K562 (cell line): ENCODE measurements around the gene UIMC1. TPM values are rescaled to one million over a fixed set of nuclear protein-coding genes. Genes with fewer than 3 reads are reported as not detected.

Source experiments
- ATAC-seq: fragments of 200-7000 bp; cut with Tn5 transposase; 3 replicates; pipeline ENCODE4 v1.9.1; 2020; ENCODE audit warnings: moderate library complexity
- BruUV-seq: library from RNA; stranded (reverse); fragments of 400-500 nt; replicated peaks from 2 replicates; lab custom pipeline; 2021; lab: Mats Ljungman, UMichigan
- CTCF ChIA-PET: fragments of 300-600 bp; formaldehyde crosslinking; extraction: SDS; loops from one replicate; lab custom pipeline; 2021; ENCODE audit warnings: low intra/inter-chr PET ratio; lab: Yijun Ruan, JAX
- POLR2A ChIA-PET: fragments of 300-600, 350-650 bp; sonication (Branson Sonifier 250); formaldehyde crosslinking; extraction: SDS; loops from one replicate; lab custom pipeline; 2021; ENCODE audit warnings: antibody characterized with exemption, inconsistent platforms; lab: Yijun Ruan, JAX
- DNase-seq, 4 experiments: peaks; one replicate each; pipeline versions ENCODE4 v3.0.0 to v3.0.0-alpha.2; 2011 to 2018; ENCODE audit warnings: low spot score in 3 of 4, mixed read lengths in 3 of 4; ENCODE audit errors: extremely low read depth in 1 of 4
- FAIRE-seq: peaks from 2 replicates; lab custom pipeline; 2011; peaks lifted over from hg19 to GRCh38; lab: Jason Lieb, UNC
- H2AFZ ChIP-seq: 2 replicates; pipeline ENCODE4 v1.6.0; 2011; ENCODE audit warnings: low read depth, low read length, control low read depth, inconsistent platforms
- H3K27ac ChIP-seq: fragments of 200-600 bp; 3 replicates; pipeline ENCODE4 v1.8.0; 2011; ENCODE audit warnings: low read depth, mild to moderate bottlenecking, control low read depth, inconsistent platforms, low read length, moderate library complexity, mixed read lengths; ENCODE audit errors: extremely low read depth
- H3K27me3 ChIP-seq, 2 experiments: fragments of 300-600 bp in 1 of 2; 2 replicates in 1 of 2; 3 replicates in 1 of 2; pipeline versions ENCODE4 v1.6.0 to v1.8.0; 2011; ENCODE audit warnings: inconsistent platforms in 2 of 2, low read length in 2 of 2, mild to moderate bottlenecking in 1 of 2, mixed read lengths in 1 of 2, moderate library complexity in 1 of 2; ENCODE audit not compliant: control insufficient read depth in 2 of 2, insufficient read depth in 2 of 2
- H3K36me3 ChIP-seq: fragments of 300-600 bp; 3 replicates; pipeline ENCODE4 v1.8.0; 2011; ENCODE audit warnings: mild to moderate bottlenecking, low read length, inconsistent platforms; ENCODE audit not compliant: control insufficient read depth, insufficient read depth
- H3K4me1 ChIP-seq, 2 experiments: fragments of 200-600 bp in 1 of 2; replicated peaks in 1 of 2; 2 replicates in 1 of 2; 3 replicates in 1 of 2; pipeline versions ENCODE4 v1.5.1 to v1.8.0; 2011; ENCODE audit warnings: inconsistent platforms in 2 of 2, low read length in 2 of 2, mild to moderate bottlenecking in 1 of 2, mixed read lengths in 1 of 2, moderate library complexity in 1 of 2; ENCODE audit not compliant: control insufficient read depth in 2 of 2, insufficient read depth in 2 of 2
- H3K4me2 ChIP-seq: 2 replicates; pipeline ENCODE4 v1.6.1; 2011; ENCODE audit warnings: low read length, control low read depth, inconsistent platforms, mixed read lengths; ENCODE audit not compliant: insufficient read depth
- H3K4me3 ChIP-seq: fragments of 200-600 bp; sonication (generic), shearing (Covaris generic); 2 replicates; pipeline ENCODE4 v1.5.1; 2016; ENCODE audit warnings: control low read depth, inconsistent platforms
- H3K79me2 ChIP-seq: fragments of 200-600 bp; 3 replicates; pipeline ENCODE4 v1.8.0; 2011; ENCODE audit warnings: low read length, inconsistent platforms; ENCODE audit not compliant: control insufficient read depth, insufficient read depth
- H3K9ac ChIP-seq, 2 experiments: 2 replicates each; pipeline versions ENCODE4 v1.6.0 to v1.6.1; 2011; ENCODE audit warnings: low read depth in 2 of 2, low read length in 2 of 2, control low read depth in 1 of 2, inconsistent platforms in 1 of 2, mild to moderate bottlenecking in 1 of 2, mixed read lengths in 1 of 2; ENCODE audit not compliant: insufficient read depth in 1 of 2
- H3K9me1 ChIP-seq: one replicate; pipeline ENCODE4 v1.6.0; 2011; ENCODE audit warnings: inconsistent platforms, mild to moderate bottlenecking, low read length, moderate library complexity; ENCODE audit not compliant: control insufficient read depth, insufficient read depth
- H3K9me3 ChIP-seq: replicated peaks from 2 replicates; pipeline ENCODE4 v1.5.1; 2011; ENCODE audit warnings: low read depth, low read length, inconsistent platforms; ENCODE audit not compliant: control insufficient read depth, insufficient read depth
- H4K20me1 ChIP-seq: replicated peaks from 2 replicates; pipeline ENCODE4 v1.6.1; 2011; ENCODE audit warnings: low read length, inconsistent platforms, mixed read lengths; ENCODE audit not compliant: control insufficient read depth, insufficient read depth
- CAMTA2 ChIP-seq: fragments of 250-450 bp; sonication (Bioruptor Pico); conservative IDR thresholded peaks from 2 replicates; pipeline ENCODE4 v1.5.1; 2022
- CC2D1A ChIP-seq: fragments of 450-650 bp; IDR thresholded peaks from 2 replicates; pipeline ENCODE4 v1.6.1; 2017; ENCODE audit warnings: mild to moderate bottlenecking
- GTF2E2 ChIP-seq: fragments of 200-800 bp; sonication (Bioruptor generic); IDR thresholded peaks from 2 replicates; pipeline ENCODE4 v1.6.1; 2016; ENCODE audit warnings: missing genetic modification characterization, missing compliant biosample characterization
- HDAC2 ChIP-seq: fragments of 450-650 bp; IDR thresholded peaks from 2 replicates; pipeline ENCODE4 v1.6.1; 2016; ENCODE audit warnings: mild to moderate bottlenecking
- KAT8 ChIP-seq: fragments of 450-650 bp; IDR thresholded peaks from 2 replicates; pipeline ENCODE4 v1.6.1; 2016; ENCODE audit warnings: low read depth, mild to moderate bottlenecking
- L3MBTL2 ChIP-seq: fragments of 450-650 bp; IDR thresholded peaks from 2 replicates; pipeline ENCODE4 v1.6.1; 2016; ENCODE audit warnings: mild to moderate bottlenecking, moderate library complexity
- MAX ChIP-seq: sonication (generic); formaldehyde crosslinking; IDR thresholded peaks from 2 replicates; pipeline ENCODE4 v1.9.0; 2022; ENCODE audit warnings: mild to moderate bottlenecking, missing genetic modification reagents
- MCM2 ChIP-seq: fragments of 450-650 bp; IDR thresholded peaks from 2 replicates; pipeline ENCODE4 v1.6.1; 2017; ENCODE audit warnings: low read depth, mild to moderate bottlenecking
- MTA3 ChIP-seq: fragments of 450-650 bp; formaldehyde crosslinking; IDR thresholded peaks from 2 replicates; pipeline ENCODE4 v1.6.1; 2017; ENCODE audit warnings: mild to moderate bottlenecking, borderline replicate concordance
- NEUROD1 ChIP-seq: fragments of 150-350 bp; IDR thresholded peaks from 2 replicates; pipeline ENCODE4 v1.6.1; 2014; ENCODE audit warnings: borderline replicate concordance, low read length, low read depth; ENCODE audit not compliant: partially characterized antibody
- NKRF ChIP-seq: fragments of 450-650 bp; IDR thresholded peaks from 2 replicates; pipeline ENCODE4 v1.6.1; 2016; ENCODE audit warnings: borderline replicate concordance
- RB1 ChIP-seq: fragments of 450-650 bp; IDR thresholded peaks from 2 replicates; pipeline ENCODE4 v1.6.1; 2017; ENCODE audit warnings: low read depth, mild to moderate bottlenecking
- RFX5 ChIP-seq: IDR thresholded peaks from 2 replicates; pipeline ENCODE4 v1.6.1; 2011; ENCODE audit warnings: low read depth, mild to moderate bottlenecking, improper control_type of control experiment, low read length
- SAFB2 ChIP-seq: fragments of 200-400 bp; formaldehyde crosslinking; IDR thresholded peaks from 2 replicates; pipeline ENCODE4 v1.6.1; 2018; ENCODE audit warnings: borderline replicate concordance, low read length, low read depth, moderate library complexity; ENCODE audit not compliant: severe bottlenecking
- SMARCA5 ChIP-seq: fragments of 450-650 bp; IDR thresholded peaks from 2 replicates; pipeline ENCODE4 v1.6.1; 2016
- ZBTB43 ChIP-seq: sonication (generic); formaldehyde crosslinking; IDR thresholded peaks from 2 replicates; pipeline ENCODE4 v1.8.0; 2023; ENCODE audit warnings: mild to moderate bottlenecking, missing genetic modification reagents
- ZNF785 ChIP-seq: fragments of 250-450 bp; sonication (Bioruptor Pico); IDR thresholded peaks from 2 replicates; pipeline ENCODE4 v1.4.0; 2020; ENCODE audit warnings: mild to moderate bottlenecking
- WGBS: fragments of 100-300 bp; shearing (Covaris generic); methylation state at CpG from one replicate; pipeline ENCODE4 v1.1.6; 2016; ENCODE audit warnings: low coverage, mixed read lengths; ENCODE audit not compliant: insufficient coverage; ENCODE audit errors: missing lambda C conversion rate; 5-methylcytosine and 5-hydroxymethylcytosine counted together
- in situ Hi-C: fragments of 300-500 bp; cut with MboI; formaldehyde crosslinking; loops from 4 replicates; pipeline ENCODE4 v1.15.0; 2018; ENCODE audit warnings: inconsistent platforms, mixed read lengths
- intact Hi-C: fragments of 100-400 bp; cut with micrococcal nuclease; formaldehyde crosslinking; loops from 2 replicates; pipeline ENCODE4 v1.14.2; 2022
- polyA plus RNA-seq, 8 experiments: library from polyadenylated mRNA; depleted of rRNA in 4 of 8; stranded (reverse) in 5 of 8; unstranded in 3 of 8; fragments of >200 nt; fragmentation: Nextera tagmentation in 2 of 8; fragmentation: Illumina TruSeq in 1 of 8; extraction: Ambion mirVana in 2 of 8; extraction: Trizol in 1 of 8; gene quantifications; 2 replicates each; pipeline versions ENCODE4 v1.2.1 to v1.2.3, GENCODE V29; 2011 to 2014; ENCODE audit warnings: inconsistent platforms in 1 of 8, missing spikeins in 1 of 8
- total RNA-seq, 7 experiments: library from RNA; depleted of rRNA in 6 of 7; stranded (reverse); fragments of >200 nt in 6 of 7; fragmentation: Illumina TruSeq in 2 of 7; extraction: Trizol in 2 of 7; gene quantifications; 2 replicates each; pipeline versions ENCODE4 v1.2.1 to v1.2.3, GENCODE V29; 2011 to 2021; ENCODE audit warnings: low replicate concordance in 1 of 7

UIMC1 gene
- total and polyA plus RNA-seq, 9 of the 15 experiments (the other 6 are each of a cell fraction or from before 2014, with no cell fraction given): 14.9 to 51.7 (median 36.8) TPM

DNA sequence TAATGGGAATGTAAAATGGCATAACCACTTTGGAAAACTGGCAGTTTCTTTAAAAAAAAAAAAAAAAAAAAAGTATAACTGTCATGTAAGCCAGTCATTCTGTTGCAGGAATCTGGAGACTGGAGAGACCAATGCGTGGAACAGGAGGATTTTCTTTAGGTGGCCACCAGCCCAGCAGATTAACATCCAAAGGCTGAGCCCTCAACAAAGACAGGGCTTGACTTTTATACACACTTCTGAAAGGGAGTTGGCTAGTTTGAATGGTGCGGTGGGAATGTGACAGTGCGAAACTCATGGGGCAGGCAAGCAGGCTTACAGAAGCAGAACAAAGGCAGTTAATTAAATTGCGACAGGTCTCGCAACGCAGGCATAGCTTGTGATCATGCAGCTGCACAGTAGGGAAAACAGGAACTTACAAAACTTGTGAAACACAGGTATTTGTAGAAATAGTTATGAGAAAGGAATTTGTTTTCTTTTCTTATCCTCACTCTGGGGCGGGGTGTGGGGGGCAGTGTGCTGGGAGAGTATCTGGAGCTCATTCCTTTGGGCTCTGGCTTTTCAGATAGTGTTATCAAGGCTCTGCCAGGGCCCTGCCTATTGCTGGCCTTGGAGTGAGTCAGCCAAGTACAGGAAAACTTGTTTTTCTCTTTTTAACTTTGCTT lies 12.0 kb downstream of the UIMC1 start:
- H3K4me1 ChIP-seq: peaks cover 26 to 31% of the 10 kb centered on the region in 2 experiments
- FAIRE-seq (peak; percentile 97), DNase-seq (peak; percentile 41 to 91 (median 69)), ATAC-seq (peak; percentile 87)
- no TSS peak for BruUV-seq
- intact Hi-C loops: no loop called here
- peaks cover 4% of the 10 kb centered on the region for H3K9me3 ChIP-seq
- H3K9ac ChIP-seq: peak overlapping the region in 1 of 2 experiments; percentile 54; a peak in 1 of 4 replicates
- H3K27me3 ChIP-seq: no peaks in the 10 kb centered on the region
- in situ Hi-C loops: no loop called here
- peaks cover 29% of the 10 kb centered on the region for H4K20me1 ChIP-seq
- WGBS: under 1% methylated on average over 7 of the region's 7 CpGs
- H3K4me3 ChIP-seq: no peak overlapping the region
- peaks cover 7% of the 10 kb centered on the region; the same call in 2 of the 3 replicates for H3K36me3 ChIP-seq
- H3K79me2 ChIP-seq: peaks cover 86% of the 10 kb centered on the region
- peak overlapping the region; percentile 91 for H3K27ac ChIP-seq
- POLR2A ChIA-PET: interaction anchor here (0.5 to 4.0 kb wide), 5 partner anchors 11 to 561 kb away, joined by 3 to 45 read pairs (median 4); partner anchors contain the start of gene UIMC1
- H2AFZ ChIP-seq: no peak overlapping the region
- CTCF ChIA-PET: interaction anchor here (1.5 kb wide), 1 partner anchor 12 kb away, joined by 3 read pairs; the partner anchor contains the start of gene UIMC1
- peaks cover 7% of the 10 kb centered on the region for H3K9me1 ChIP-seq
- peak overlapping the region; percentile 58 for H3K4me2 ChIP-seq
- TF ChIP-seq NEUROD1 (peak; percentile 60), L3MBTL2 (peak; percentile 67), HDAC2 (no peak; the same call in 1 of the 2 replicates), ZBTB43 (CRISPR knock-in tag) (peak; percentile 42; the same call in 1 of the 2 replicates), MCM2 (no peak), MTA3 (peak; percentile 87; the same call in 1 of the 2 replicates), GTF2E2 (tag) (peak; percentile 53), RFX5 (no peak), SAFB2 (no peak), KAT8 (no peak), CC2D1A (peak; percentile 97), MAX (CRISPR knock-in tag) (peak; percentile 51; the same call in 1 of the 2 replicates), CAMTA2 (CRISPR knock-in tag) (no peak), ZNF785 (CRISPR knock-in tag) (no peak), SMARCA5 (peak; percentile 65; the same call in 1 of the 2 replicates), RB1 (no peak), NKRF (peak; percentile 12; the same call in 1 of the 2 replicates)
